Measurements from ENCODE around the gene LHX4.

Gene LHX4

DNA sequence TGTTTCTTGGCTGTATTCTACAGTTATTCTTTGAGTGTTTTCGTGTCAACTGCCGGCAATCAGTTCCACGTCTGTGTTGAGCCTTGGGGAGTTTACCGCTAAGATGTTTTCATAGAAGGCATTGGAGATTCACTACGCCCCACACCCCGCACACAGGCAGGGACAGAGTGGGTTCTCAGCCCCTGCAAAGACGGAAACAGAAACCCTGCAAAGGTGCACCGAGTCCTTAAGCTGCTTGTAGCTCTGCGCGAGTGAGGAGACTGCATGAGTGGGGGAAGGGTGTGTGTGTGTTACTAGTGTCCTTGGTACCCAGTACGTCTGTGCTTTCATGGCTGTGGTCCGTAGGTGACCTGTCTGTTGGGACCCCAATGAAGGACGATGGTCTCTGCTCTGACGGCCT, 1.9 kb downstream of the LHX4 start:
- TF ChIP-seq ISL1 (CRISPR knock-in tag; IDR thresholded peaks at IDR 0.05) (no peak), ZFP3 (CRISPR knock-in tag; IDR thresholded peaks at IDR 0.05) (no peak), ZNF8 (CRISPR knock-in tag; IDR thresholded peaks at IDR 0.05) (no peak), RARB (CRISPR knock-in tag; IDR thresholded peaks at IDR 0.05) (no peak), ZC3H10 (CRISPR knock-in tag; IDR thresholded peaks at IDR 0.05) (no peak), ZNF565 (CRISPR knock-in tag; conservative IDR thresholded peaks at IDR 0.05; ENCODE audit: low read depth) (no peak), ESRRG (CRISPR knock-in tag; IDR thresholded peaks at IDR 0.05) (no peak), GLIS3 (CRISPR knock-in tag; IDR thresholded peaks at IDR 0.05) (no peak), OSR1 (CRISPR knock-in tag; IDR thresholded peaks at IDR 0.05) (no peak), ZFP30 (CRISPR knock-in tag; IDR thresholded peaks at IDR 0.05) (no peak)
- TF ChIP-seq, protein P1, sequence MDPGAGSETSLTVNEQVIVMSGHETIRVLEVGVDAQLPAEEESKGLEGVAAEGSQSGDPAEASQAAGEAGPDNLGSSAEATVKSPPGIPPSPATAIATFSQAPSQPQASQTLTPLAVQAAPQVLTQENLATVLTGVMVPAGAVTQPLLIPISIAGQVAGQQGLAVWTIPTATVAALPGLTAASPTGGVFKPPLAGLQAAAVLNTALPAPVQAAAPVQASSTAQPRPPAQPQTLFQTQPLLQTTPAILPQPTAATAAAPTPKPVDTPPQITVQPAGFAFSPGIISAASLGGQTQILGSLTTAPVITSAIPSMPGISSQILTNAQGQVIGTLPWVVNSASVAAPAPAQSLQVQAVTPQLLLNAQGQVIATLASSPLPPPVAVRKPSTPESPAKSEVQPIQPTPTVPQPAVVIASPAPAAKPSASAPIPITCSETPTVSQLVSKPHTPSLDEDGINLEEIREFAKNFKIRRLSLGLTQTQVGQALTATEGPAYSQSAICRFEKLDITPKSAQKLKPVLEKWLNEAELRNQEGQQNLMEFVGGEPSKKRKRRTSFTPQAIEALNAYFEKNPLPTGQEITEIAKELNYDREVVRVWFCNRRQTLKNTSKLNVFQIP (CRISPR knock-in tag; IDR thresholded peaks at IDR 0.05; ENCODE audit: borderline replicate concordance, low read depth): no peak
- TF ChIP-seq, protein P2, sequence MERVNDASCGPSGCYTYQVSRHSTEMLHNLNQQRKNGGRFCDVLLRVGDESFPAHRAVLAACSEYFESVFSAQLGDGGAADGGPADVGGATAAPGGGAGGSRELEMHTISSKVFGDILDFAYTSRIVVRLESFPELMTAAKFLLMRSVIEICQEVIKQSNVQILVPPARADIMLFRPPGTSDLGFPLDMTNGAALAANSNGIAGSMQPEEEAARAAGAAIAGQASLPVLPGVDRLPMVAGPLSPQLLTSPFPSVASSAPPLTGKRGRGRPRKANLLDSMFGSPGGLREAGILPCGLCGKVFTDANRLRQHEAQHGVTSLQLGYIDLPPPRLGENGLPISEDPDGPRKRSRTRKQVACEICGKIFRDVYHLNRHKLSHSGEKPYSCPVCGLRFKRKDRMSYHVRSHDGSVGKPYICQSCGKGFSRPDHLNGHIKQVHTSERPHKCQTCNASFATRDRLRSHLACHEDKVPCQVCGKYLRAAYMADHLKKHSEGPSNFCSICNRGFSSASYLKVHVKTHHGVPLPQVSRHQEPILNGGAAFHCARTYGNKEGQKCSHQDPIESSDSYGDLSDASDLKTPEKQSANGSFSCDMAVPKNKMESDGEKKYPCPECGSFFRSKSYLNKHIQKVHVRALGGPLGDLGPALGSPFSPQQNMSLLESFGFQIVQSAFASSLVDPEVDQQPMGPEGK (CRISPR knock-in tag; IDR thresholded peaks at IDR 0.05; ENCODE audit: borderline replicate concordance): no peak
- TF ChIP-seq, protein P3, sequence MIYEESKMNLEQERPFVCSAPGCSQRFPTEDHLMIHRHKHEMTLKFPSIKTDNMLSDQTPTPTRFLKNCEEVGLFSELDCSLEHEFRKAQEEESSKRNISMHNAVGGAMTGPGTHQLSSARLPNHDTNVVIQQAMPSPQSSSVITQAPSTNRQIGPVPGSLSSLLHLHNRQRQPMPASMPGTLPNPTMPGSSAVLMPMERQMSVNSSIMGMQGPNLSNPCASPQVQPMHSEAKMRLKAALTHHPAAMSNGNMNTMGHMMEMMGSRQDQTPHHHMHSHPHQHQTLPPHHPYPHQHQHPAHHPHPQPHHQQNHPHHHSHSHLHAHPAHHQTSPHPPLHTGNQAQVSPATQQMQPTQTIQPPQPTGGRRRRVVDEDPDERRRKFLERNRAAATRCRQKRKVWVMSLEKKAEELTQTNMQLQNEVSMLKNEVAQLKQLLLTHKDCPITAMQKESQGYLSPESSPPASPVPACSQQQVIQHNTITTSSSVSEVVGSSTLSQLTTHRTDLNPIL (CRISPR knock-in tag; IDR thresholded peaks at IDR 0.05; ENCODE audit: low read depth): no peak
- TF ChIP-seq, protein P4, sequence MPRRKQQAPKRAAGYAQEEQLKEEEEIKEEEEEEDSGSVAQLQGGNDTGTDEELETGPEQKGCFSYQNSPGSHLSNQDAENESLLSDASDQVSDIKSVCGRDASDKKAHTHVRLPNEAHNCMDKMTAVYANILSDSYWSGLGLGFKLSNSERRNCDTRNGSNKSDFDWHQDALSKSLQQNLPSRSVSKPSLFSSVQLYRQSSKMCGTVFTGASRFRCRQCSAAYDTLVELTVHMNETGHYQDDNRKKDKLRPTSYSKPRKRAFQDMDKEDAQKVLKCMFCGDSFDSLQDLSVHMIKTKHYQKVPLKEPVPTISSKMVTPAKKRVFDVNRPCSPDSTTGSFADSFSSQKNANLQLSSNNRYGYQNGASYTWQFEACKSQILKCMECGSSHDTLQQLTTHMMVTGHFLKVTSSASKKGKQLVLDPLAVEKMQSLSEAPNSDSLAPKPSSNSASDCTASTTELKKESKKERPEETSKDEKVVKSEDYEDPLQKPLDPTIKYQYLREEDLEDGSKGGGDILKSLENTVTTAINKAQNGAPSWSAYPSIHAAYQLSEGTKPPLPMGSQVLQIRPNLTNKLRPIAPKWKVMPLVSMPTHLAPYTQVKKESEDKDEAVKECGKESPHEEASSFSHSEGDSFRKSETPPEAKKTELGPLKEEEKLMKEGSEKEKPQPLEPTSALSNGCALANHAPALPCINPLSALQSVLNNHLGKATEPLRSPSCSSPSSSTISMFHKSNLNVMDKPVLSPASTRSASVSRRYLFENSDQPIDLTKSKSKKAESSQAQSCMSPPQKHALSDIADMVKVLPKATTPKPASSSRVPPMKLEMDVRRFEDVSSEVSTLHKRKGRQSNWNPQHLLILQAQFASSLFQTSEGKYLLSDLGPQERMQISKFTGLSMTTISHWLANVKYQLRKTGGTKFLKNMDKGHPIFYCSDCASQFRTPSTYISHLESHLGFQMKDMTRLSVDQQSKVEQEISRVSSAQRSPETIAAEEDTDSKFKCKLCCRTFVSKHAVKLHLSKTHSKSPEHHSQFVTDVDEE (CRISPR knock-in tag; IDR thresholded peaks at IDR 0.05): no peak
- TF ChIP-seq, protein P5, sequence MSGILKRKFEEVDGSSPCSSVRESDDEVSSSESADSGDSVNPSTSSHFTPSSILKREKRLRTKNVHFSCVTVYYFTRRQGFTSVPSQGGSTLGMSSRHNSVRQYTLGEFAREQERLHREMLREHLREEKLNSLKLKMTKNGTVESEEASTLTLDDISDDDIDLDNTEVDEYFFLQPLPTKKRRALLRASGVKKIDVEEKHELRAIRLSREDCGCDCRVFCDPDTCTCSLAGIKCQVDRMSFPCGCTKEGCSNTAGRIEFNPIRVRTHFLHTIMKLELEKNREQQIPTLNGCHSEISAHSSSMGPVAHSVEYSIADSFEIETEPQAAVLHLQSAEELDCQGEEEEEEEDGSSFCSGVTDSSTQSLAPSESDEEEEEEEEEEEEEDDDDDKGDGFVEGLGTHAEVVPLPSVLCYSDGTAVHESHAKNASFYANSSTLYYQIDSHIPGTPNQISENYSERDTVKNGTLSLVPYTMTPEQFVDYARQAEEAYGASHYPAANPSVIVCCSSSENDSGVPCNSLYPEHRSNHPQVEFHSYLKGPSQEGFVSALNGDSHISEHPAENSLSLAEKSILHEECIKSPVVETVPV (CRISPR knock-in tag; IDR thresholded peaks at IDR 0.05): no peak
- no peak for ATAC-seq

DNA sequence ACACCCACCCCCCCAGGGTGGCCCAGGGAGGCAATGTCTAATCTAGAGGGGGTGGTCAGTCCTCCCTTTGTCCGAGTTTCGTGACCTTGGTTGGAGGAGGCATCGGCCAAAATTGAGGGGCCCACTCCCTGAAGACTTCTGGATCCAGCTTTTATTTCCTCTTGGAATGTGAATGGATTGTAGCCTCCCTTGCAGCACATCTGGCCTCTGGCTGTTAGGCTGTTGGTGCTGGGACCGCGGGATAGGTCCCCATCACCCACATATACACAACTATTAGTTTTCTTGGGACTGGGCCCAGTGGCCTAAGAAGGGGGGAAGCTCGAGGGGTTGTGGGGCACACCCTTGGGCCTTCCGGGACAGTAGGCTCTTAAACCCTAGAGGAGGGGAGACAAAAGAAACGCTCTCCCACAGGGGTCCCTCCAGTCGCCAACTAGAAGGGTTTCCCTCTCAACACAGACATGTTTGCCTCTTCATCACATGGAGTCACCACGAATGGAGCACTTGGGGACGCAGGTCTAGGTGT, 2.5 kb downstream of the LHX4 start:
- TF ChIP-seq ZC3H10 (CRISPR knock-in tag; IDR thresholded peaks at IDR 0.05) (no peak), ARNTL (CRISPR knock-in tag; IDR thresholded peaks at IDR 0.05; ENCODE audit: borderline replicate concordance, low read depth) (no peak), ZNF565 (CRISPR knock-in tag; conservative IDR thresholded peaks at IDR 0.05; ENCODE audit: low read depth) (no peak), ZNF70 (CRISPR knock-in tag; IDR thresholded peaks at IDR 0.05) (no peak), RARB (CRISPR knock-in tag; IDR thresholded peaks at IDR 0.05) (no peak), CSDC2 (CRISPR knock-in tag; IDR thresholded peaks at IDR 0.05) (no peak), ZFP30 (CRISPR knock-in tag; IDR thresholded peaks at IDR 0.05) (no peak), PPARA (CRISPR knock-in tag; IDR thresholded peaks at IDR 0.05; ENCODE audit: borderline replicate concordance) (no peak), BACH2 (CRISPR knock-in tag; IDR thresholded peaks at IDR 0.05; ENCODE audit: borderline replicate concordance) (no peak), TCF4 (CRISPR knock-in tag; IDR thresholded peaks at IDR 0.05; ENCODE audit: borderline replicate concordance) (no peak)
- TF ChIP-seq, protein P3 (CRISPR knock-in tag; IDR thresholded peaks at IDR 0.05; ENCODE audit: low read depth): no peak
- TF ChIP-seq, protein P2 (CRISPR knock-in tag; IDR thresholded peaks at IDR 0.05; ENCODE audit: borderline replicate concordance): no peak
- TF ChIP-seq, protein P4 (CRISPR knock-in tag; IDR thresholded peaks at IDR 0.05): no peak
- no peak for ATAC-seq
